Endothelial cell of umbilical vein (primary cell): ENCODE measurements around the gene C15orf40. TPM values are rescaled to one million over a fixed set of nuclear protein-coding genes. Genes with fewer than 3 reads are reported as not detected.

Experiments used
- BruUV-seq: library from RNA; stranded (reverse); fragments of 400-500 nt; replicated peaks from 2 replicates; lab custom pipeline; 2021; lab: Mats Ljungman, UMichigan
- CTCF ChIA-PET: fragments of 300-600, 350-600 bp; sonication (Branson Sonifier 250); formaldehyde crosslinking; loops from one replicate; lab custom pipeline; 2021; ENCODE audit warnings: antibody characterized with exemption, inconsistent platforms; lab: Charles Lee
- POLR2A ChIA-PET: fragments of 300-600, 350-600 bp; sonication (Branson Sonifier 250); formaldehyde crosslinking; loops from one replicate; lab custom pipeline; 2021; ENCODE audit warnings: antibody characterized with exemption, inconsistent platforms; lab: Charles Lee
- DNase-seq: peaks from one replicate; pipeline ENCODE4 v3.0.0-alpha.2; 2011; ENCODE audit warnings: low read depth, low spot score
- FAIRE-seq: peaks from 2 replicates; lab custom pipeline; 2011; peaks lifted over from hg19 to GRCh38; lab: Jason Lieb, UNC
- H2AFZ ChIP-seq: 2 replicates; pipeline ENCODE4 v1.6.0; 2012; ENCODE audit warnings: low read depth, low read length, control low read depth, inconsistent platforms
- H3K27ac ChIP-seq: 2 replicates; pipeline ENCODE4 v1.5.1; 2011; ENCODE audit warnings: low read depth, mild to moderate bottlenecking, control low read depth, low read length, moderate library complexity; ENCODE audit not compliant: insufficient read depth
- H3K27me3 ChIP-seq, 2 experiments: 2 replicates each; pipeline versions ENCODE4 v1.6.0 to v1.6.1; 2011; ENCODE audit warnings: low read length in 2 of 2, mixed read lengths in 1 of 2; ENCODE audit not compliant: control insufficient read depth in 2 of 2, insufficient read depth in 2 of 2
- H3K36me3 ChIP-seq, 2 experiments: 2 replicates in 1 of 2; 3 replicates in 1 of 2; pipeline ENCODE4 v1.5.1; 2011; ENCODE audit warnings: low read length in 2 of 2, mild to moderate bottlenecking in 1 of 2, moderate library complexity in 1 of 2; ENCODE audit not compliant: control insufficient read depth in 2 of 2, insufficient read depth in 2 of 2; ENCODE audit errors: extremely low read depth in 1 of 2
- H3K4me1 ChIP-seq: 3 replicates; pipeline ENCODE4 v1.5.1; 2011; ENCODE audit warnings: mild to moderate bottlenecking, low read length; ENCODE audit not compliant: control insufficient read depth, insufficient read depth; ENCODE audit errors: extremely low read depth
- H3K4me2 ChIP-seq: 2 replicates; pipeline ENCODE4 v1.6.1; 2011; ENCODE audit warnings: low read length, control low read depth, mixed read lengths; ENCODE audit not compliant: insufficient read depth
- H3K4me3 ChIP-seq, 3 experiments: fragments of 200-600 bp in 1 of 3; sonication (generic), shearing (Covaris generic) in 1 of 3; replicated peaks in 1 of 3; 2 replicates each; pipeline ENCODE4 v1.5.1; 2011 to 2016; ENCODE audit warnings: control low read depth in 3 of 3, low read length in 3 of 3, mild to moderate bottlenecking in 2 of 3, inconsistent platforms in 1 of 3, low read depth in 1 of 3, moderate library complexity in 1 of 3; ENCODE audit not compliant: insufficient read depth in 1 of 3
- H3K79me2 ChIP-seq: 2 replicates; pipeline ENCODE4 v1.6.0; 2012; ENCODE audit warnings: low read length, inconsistent platforms; ENCODE audit not compliant: control insufficient read depth, insufficient read depth
- H3K9ac ChIP-seq: replicated peaks from 2 replicates; pipeline ENCODE3; 2011; ENCODE audit warnings: low read length, control low read depth; ENCODE audit not compliant: insufficient read depth; ENCODE audit errors: extremely low read depth
- H3K9me1 ChIP-seq: replicated peaks from 3 replicates; pipeline ENCODE4 v1.6.0; 2011; ENCODE audit warnings: mild to moderate bottlenecking, low read length; ENCODE audit not compliant: control insufficient read depth, insufficient read depth; ENCODE audit errors: extremely low read depth
- H3K9me3 ChIP-seq: replicated peaks from 2 replicates; pipeline ENCODE4 v1.5.1; 2012; ENCODE audit warnings: low read length, inconsistent platforms; ENCODE audit not compliant: control insufficient read depth, insufficient read depth
- H4K20me1 ChIP-seq: replicated peaks from 2 replicates; pipeline ENCODE3; 2011; ENCODE audit warnings: mild to moderate bottlenecking, low read length; ENCODE audit not compliant: control insufficient read depth, insufficient read depth; ENCODE audit errors: extremely low read depth
- EZH2 ChIP-seq: IDR thresholded peaks from 2 replicates; pipeline ENCODE4 v1.6.1; 2012; ENCODE audit warnings: borderline replicate concordance, low read depth, mild to moderate bottlenecking, moderate library complexity, low read length, inconsistent platforms; ENCODE audit not compliant: severe bottlenecking
- GATA2 ChIP-seq: IDR thresholded peaks from 2 replicates; pipeline ENCODE4 v1.7.0; 2011; ENCODE audit warnings: low read depth, mild to moderate bottlenecking, moderate library complexity, mixed read lengths, low read length; ENCODE audit not compliant: insufficient read length, insufficient read depth
- JUN ChIP-seq: IDR thresholded peaks from 2 replicates; pipeline ENCODE4 v1.6.1; 2011; ENCODE audit warnings: borderline replicate concordance, low read depth; ENCODE audit not compliant: insufficient read length, insufficient read depth
- MYC ChIP-seq: IDR thresholded peaks from one replicate; pipeline ENCODE4 v1.6.1; 2011; ENCODE audit warnings: mild to moderate bottlenecking, low read depth, low read length
- POLR2A ChIP-seq: IDR thresholded peaks from 2 replicates; pipeline ENCODE4 v1.6.1; 2012; ENCODE audit warnings: low read depth, mild to moderate bottlenecking, control low read depth, low read length
- POLR2AphosphoS5 ChIP-seq: IDR thresholded peaks from 2 replicates; pipeline ENCODE4 v1.6.1; 2012; ENCODE audit warnings: low read depth, mild to moderate bottlenecking, control low read depth, low read length, moderate library complexity; ENCODE audit not compliant: insufficient read depth
- dilution Hi-C: fragments of 300-500 bp; cut with MboI; formaldehyde crosslinking; loops from one replicate; pipeline ENCODE4 v1.15.0; 2019; ENCODE audit warnings: low sequenced_read_pairs; ENCODE audit not compliant: extremely low pct_ligation_motif_present
- intact Hi-C: fragments of 100-400 bp; cut with micrococcal nuclease; formaldehyde crosslinking; loops from one replicate; pipeline ENCODE4 v1.10.0; 2022
- polyA plus RNA-seq, 4 experiments: library from polyadenylated mRNA; depleted of rRNA in 3 of 4; stranded (reverse) in 3 of 4; unstranded in 1 of 4; fragments of >200 nt; gene quantifications; 2 replicates each; pipeline versions ENCODE4 v1.2.1 to v1.2.3, GENCODE V29; 2011 to 2012; ENCODE audit warnings: missing spikeins in 1 of 4
- total RNA-seq: library from RNA; stranded (reverse); gene quantifications from 2 replicates; pipeline ENCODE4 v1.2.3, GENCODE V29; 2021
- TF ChIP-seq, protein P1 (sequence below): IDR thresholded peaks from 2 replicates; pipeline ENCODE4 v1.6.1; 2011; ENCODE audit not compliant: insufficient read depth, insufficient read length
- TF ChIP-seq, protein P2 (sequence below), 2 donors: IDR thresholded peaks; 1 replicate in 1 of 2; 2 replicates in 1 of 2; pipeline ENCODE4 v1.5.1; 2011; ENCODE audit warnings: low read length in 2 of 2, mild to moderate bottlenecking in 2 of 2, moderate library complexity in 2 of 2, control low read depth in 1 of 2, inconsistent platforms in 1 of 2, low read depth in 1 of 2; ENCODE audit not compliant: insufficient read depth in 1 of 2; ENCODE audit errors: extremely low read depth in 1 of 2

C15orf40 gene
- total and polyA plus RNA-seq, 2 donors (not counting 3 experiments of a cell fraction or from before 2014, with no cell fraction given): 15.4 to 27.9 TPM

- DNase-seq (no peak), FAIRE-seq (no peak)
- H3K27me3 ChIP-seq: no peaks in the 10 kb centered on the region
- TF ChIP-seq, protein P1, sequence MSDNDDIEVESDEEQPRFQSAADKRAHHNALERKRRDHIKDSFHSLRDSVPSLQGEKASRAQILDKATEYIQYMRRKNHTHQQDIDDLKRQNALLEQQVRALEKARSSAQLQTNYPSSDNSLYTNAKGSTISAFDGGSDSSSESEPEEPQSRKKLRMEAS: no peak
- TF ChIP-seq GATA2: no peak
- TF ChIP-seq POLR2A: no peak
- no peak for TF ChIP-seq POLR2AphosphoS5
- no peak for TF ChIP-seq JUN
- TF ChIP-seq MYC: no peak
- CTCF ChIA-PET: no interaction called here
- no peaks in the 10 kb centered on the region for H3K9me1 ChIP-seq
- H3K36me3 ChIP-seq: no peaks in the 10 kb centered on the region
- no peaks in the 10 kb centered on the region for H4K20me1 ChIP-seq
- H3K9me3 ChIP-seq: no peaks in the 10 kb centered on the region
- H3K27ac ChIP-seq: no peak overlapping the region
- POLR2A ChIA-PET: no interaction called here
- BruUV-seq: no TSS peak
- dilution Hi-C loops (no loop called here), intact Hi-C loops (no loop called here)
- no peaks in the 10 kb centered on the region for H3K79me2 ChIP-seq
- no peaks in the 10 kb centered on the region for H3K4me1 ChIP-seq
- H2AFZ ChIP-seq: no peak overlapping the region
- no peak overlapping the region for H3K4me3 ChIP-seq
- H3K4me2 ChIP-seq: no peak overlapping the region
- no peak overlapping the region for H3K9ac ChIP-seq
These were observed 33.0 kb downstream of the C15orf40 start for GRCh38 chr15:82978438-82978837.

GRCh38 chr15:82977076-82977475 lies 34.4 kb downstream of the C15orf40 start:
- DNase-seq: no peak
- dilution Hi-C loops: no loop called here

More at GRCh38 chr15:82977076-82977475, 34.4 kb downstream of the C15orf40 start:
- H2AFZ ChIP-seq: no peak overlapping the region
- no peak overlapping the region for H3K4me3 ChIP-seq
- no peak overlapping the region for H3K4me2 ChIP-seq
- no peaks in the 10 kb centered on the region for H3K27me3 ChIP-seq
- TF ChIP-seq GATA2: no peak
- no peak for TF ChIP-seq MYC
- TF ChIP-seq JUN: no peak
- TF ChIP-seq, protein P1: no peak
- no peak for TF ChIP-seq POLR2A
- TF ChIP-seq EZH2: no peak
- TF ChIP-seq, protein P2, sequence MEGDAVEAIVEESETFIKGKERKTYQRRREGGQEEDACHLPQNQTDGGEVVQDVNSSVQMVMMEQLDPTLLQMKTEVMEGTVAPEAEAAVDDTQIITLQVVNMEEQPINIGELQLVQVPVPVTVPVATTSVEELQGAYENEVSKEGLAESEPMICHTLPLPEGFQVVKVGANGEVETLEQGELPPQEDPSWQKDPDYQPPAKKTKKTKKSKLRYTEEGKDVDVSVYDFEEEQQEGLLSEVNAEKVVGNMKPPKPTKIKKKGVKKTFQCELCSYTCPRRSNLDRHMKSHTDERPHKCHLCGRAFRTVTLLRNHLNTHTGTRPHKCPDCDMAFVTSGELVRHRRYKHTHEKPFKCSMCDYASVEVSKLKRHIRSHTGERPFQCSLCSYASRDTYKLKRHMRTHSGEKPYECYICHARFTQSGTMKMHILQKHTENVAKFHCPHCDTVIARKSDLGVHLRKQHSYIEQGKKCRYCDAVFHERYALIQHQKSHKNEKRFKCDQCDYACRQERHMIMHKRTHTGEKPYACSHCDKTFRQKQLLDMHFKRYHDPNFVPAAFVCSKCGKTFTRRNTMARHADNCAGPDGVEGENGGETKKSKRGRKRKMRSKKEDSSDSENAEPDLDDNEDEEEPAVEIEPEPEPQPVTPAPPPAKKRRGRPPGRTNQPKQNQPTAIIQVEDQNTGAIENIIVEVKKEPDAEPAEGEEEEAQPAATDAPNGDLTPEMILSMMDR (IDR thresholded peaks at IDR 0.05; ENCODE audit: extremely low read depth in 1 of 2, insufficient read depth in 1 of 2, low read depth in 1 of 2, low read length in 2 of 2): no peak
- BruUV-seq: no TSS peak
- H3K9ac ChIP-seq: no peak overlapping the region
- H3K36me3 ChIP-seq: no peaks in the 10 kb centered on the region
- H3K27ac ChIP-seq: no peak overlapping the region
- ChIA-PET CTCF (no interaction called here), POLR2A (no interaction called here)
- no peaks in the 10 kb centered on the region for H3K9me3 ChIP-seq
- no peaks in the 10 kb centered on the region for H3K79me2 ChIP-seq
- H3K9me1 ChIP-seq: no peaks in the 10 kb centered on the region
- intact Hi-C loops: no loop called here
- no peak for FAIRE-seq
- H4K20me1 ChIP-seq: no peaks in the 10 kb centered on the region
- no peaks in the 10 kb centered on the region for H3K4me1 ChIP-seq
